A549 (cell line): ENCODE data around the gene RRBP1. TPM values are rescaled to one million over a fixed set of nuclear protein-coding genes. Genes with fewer than 3 reads are reported as not detected.

Source experiments
- ATAC-seq, 2 experiments: fragments of 200-7000 bp in 1 of 2; fragments of >200 bp in 1 of 2; cut with Nextera tagmentation in 1 of 2; cut with Tn5 transposase in 1 of 2; 3 replicates each; pipeline versions ENCODE4 v1.8.0 to v1.9.1; 2018 to 2020; ENCODE audit warnings: mild to moderate bottlenecking in 1 of 2, moderate library complexity in 1 of 2
- CTCF ChIA-PET: fragments of 300-600 bp; sonication (Branson Sonifier 250); formaldehyde crosslinking; extraction: SDS; loops from one replicate; lab custom pipeline; 2021; ENCODE audit warnings: antibody characterized with exemption, inconsistent platforms; lab: Yijun Ruan, JAX
- POLR2A ChIA-PET: fragments of 350-600 bp; formaldehyde crosslinking; extraction: SDS; loops from one replicate; lab custom pipeline; 2021; ENCODE audit warnings: antibody characterized with exemption, inconsistent platforms; lab: Yijun Ruan, JAX
- DNase-seq, 2 experiments: peaks; one replicate each; pipeline versions ENCODE4 v3.0.0 to v3.0.0-alpha.2; 2011 to 2016; ENCODE audit warnings: low read depth in 1 of 2, low spot score in 1 of 2
- FAIRE-seq: peaks from 2 replicates; lab custom pipeline; 2011; peaks lifted over from hg19 to GRCh38; lab: Jason Lieb, UNC
- H3K27ac ChIP-seq, 2 experiments: fragments of >200 bp; sonication (Bioruptor Twin); formaldehyde crosslinking; 3 replicates each; pipeline ENCODE4 v1.5.1; 2016 to 2017
- H3K4me1 ChIP-seq: fragments of >200 bp; sonication (Bioruptor Twin); formaldehyde crosslinking; 3 replicates; pipeline ENCODE4 v1.6.1; 2016
- H3K4me2 ChIP-seq: fragments of >200 bp; sonication (Bioruptor Twin); formaldehyde crosslinking; 3 replicates; pipeline ENCODE4 v1.6.1; 2016
- H3K4me3 ChIP-seq: fragments of >200 bp; sonication (Bioruptor Twin); formaldehyde crosslinking; 3 replicates; pipeline ENCODE4 v1.5.1; 2016
- H3K9me3 ChIP-seq: fragments of >200 bp; sonication (Bioruptor Twin); formaldehyde crosslinking; 3 replicates; pipeline ENCODE4 v1.6.1; 2016
- BHLHE40 ChIP-seq: IDR thresholded peaks from 2 replicates; pipeline ENCODE4 v1.6.1; 2012; ENCODE audit warnings: low read depth, low read length, inconsistent platforms
- CBX2 ChIP-seq: fragments of 200-600 bp; sonication (generic); IDR thresholded peaks from 2 replicates; pipeline ENCODE4 v1.6.1; 2016; ENCODE audit warnings: low read depth, mild to moderate bottlenecking, borderline replicate concordance
- CBX8 ChIP-seq: fragments of 200-600 bp; sonication (generic); IDR thresholded peaks from 2 replicates; pipeline ENCODE4 v1.6.1; 2016
- CEBPB ChIP-seq, 2 experiments: fragments of >200 bp in 1 of 2; sonication (Bioruptor Twin) in 1 of 2; formaldehyde crosslinking in 1 of 2; IDR thresholded peaks; 2 replicates each; pipeline ENCODE4 v1.6.1; 2012 to 2016
- CHD2 ChIP-seq: fragments of 150-350 bp; IDR thresholded peaks from 2 replicates; pipeline ENCODE4 v1.6.1; 2014; ENCODE audit warnings: low read length; ENCODE audit not compliant: partially characterized antibody
- ESRRA ChIP-seq: fragments of 150-350 bp; IDR thresholded peaks from 2 replicates; pipeline ENCODE4 v1.6.1; 2014; ENCODE audit warnings: mild to moderate bottlenecking, low read length, borderline replicate concordance
- FOSB ChIP-seq: fragments of 250-450 bp; sonication (Bioruptor Pico); IDR thresholded peaks from 2 replicates; pipeline ENCODE4 v1.5.0; 2020; ENCODE audit warnings: mild to moderate bottlenecking, moderate library complexity
- FOSL2 ChIP-seq, 2 experiments: fragments of 450-650 bp in 1 of 2; fragments of >200 bp in 1 of 2; sonication (Bioruptor Twin) in 1 of 2; formaldehyde crosslinking; IDR thresholded peaks; 2 replicates each; pipeline versions ENCODE4 v1.5.0 to v1.6.1; 2016 to 2020; ENCODE audit warnings: mild to moderate bottlenecking in 1 of 2, moderate library complexity in 1 of 2
- HDAC2 ChIP-seq: fragments of 200-600 bp; sonication (generic); IDR thresholded peaks from 2 replicates; pipeline ENCODE4 v1.6.1; 2016
- HEYL ChIP-seq: fragments of 250-450 bp; sonication (Bioruptor Pico); IDR thresholded peaks from 2 replicates; pipeline ENCODE4 v1.8.0; 2021; ENCODE audit warnings: mild to moderate bottlenecking, moderate library complexity
- HOXA7 ChIP-seq: fragments of 250-450 bp; sonication (Bioruptor Pico); IDR thresholded peaks from 2 replicates; pipeline ENCODE4 v1.5.0; 2020; ENCODE audit warnings: mild to moderate bottlenecking, moderate library complexity
- JUN ChIP-seq, 2 experiments: fragments of >200 bp; sonication (Bioruptor Twin); formaldehyde crosslinking; IDR thresholded peaks; 2 replicates in 1 of 2; 3 replicates in 1 of 2; pipeline ENCODE4 v1.6.1; 2016 to 2017
- JUNB ChIP-seq: fragments of >200 bp; sonication (Bioruptor Twin); formaldehyde crosslinking; IDR thresholded peaks from 2 replicates; pipeline ENCODE4 v1.6.1; 2016
- KDM1A ChIP-seq: fragments of 200-600 bp; sonication (generic); IDR thresholded peaks from 2 replicates; pipeline ENCODE4 v1.6.1; 2016; ENCODE audit warnings: low read depth, mild to moderate bottlenecking
- KDM5A ChIP-seq: fragments of 200-600 bp; sonication (generic); IDR thresholded peaks from 2 replicates; pipeline ENCODE4 v1.6.1; 2016; ENCODE audit warnings: antibody characterized with exemption, mild to moderate bottlenecking
- MAZ ChIP-seq: fragments of 150-350 bp; IDR thresholded peaks from 2 replicates; pipeline ENCODE4 v1.6.1; 2014; ENCODE audit warnings: antibody characterized with exemption, low read depth, low read length, borderline replicate concordance
- NFE2L2 ChIP-seq: fragments of 150-350 bp; conservative IDR thresholded peaks from 2 replicates; pipeline ENCODE4 v1.6.1; 2014; ENCODE audit warnings: low read length
- NPAS2 ChIP-seq: fragments of 250-450 bp; sonication (Bioruptor Pico); IDR thresholded peaks from 2 replicates; pipeline ENCODE4 v1.8.0; 2022; ENCODE audit warnings: mild to moderate bottlenecking, moderate library complexity, borderline replicate concordance
- PHF8 ChIP-seq: fragments of 200-600 bp; sonication (generic); IDR thresholded peaks from 2 replicates; pipeline ENCODE4 v1.6.1; 2016; ENCODE audit warnings: low read depth, mild to moderate bottlenecking, antibody characterized with exemption, moderate library complexity, borderline replicate concordance
- POLR2A ChIP-seq: IDR thresholded peaks from 2 replicates; pipeline ENCODE4 v1.6.1; 2012; ENCODE audit warnings: mild to moderate bottlenecking, low read length
- RAD21 ChIP-seq, 2 experiments: fragments of >200 bp in 1 of 2; sonication (Bioruptor Twin) in 1 of 2; formaldehyde crosslinking in 1 of 2; IDR thresholded peaks in 1 of 2; conservative IDR thresholded peaks in 1 of 2; 2 replicates in 1 of 2; 3 replicates in 1 of 2; pipeline ENCODE4 v1.6.1; 2012 to 2018; ENCODE audit warnings: inconsistent platforms in 1 of 2
- RARB ChIP-seq: fragments of 250-450 bp; sonication (Bioruptor Pico); IDR thresholded peaks from 2 replicates; pipeline ENCODE4 v1.8.0; 2021; ENCODE audit warnings: mild to moderate bottlenecking, moderate library complexity
- RCOR1 ChIP-seq: fragments of 150-350 bp; IDR thresholded peaks from 2 replicates; pipeline ENCODE4 v1.6.1; 2014; ENCODE audit warnings: antibody characterized with exemption, low read length, low read depth
- RFX5 ChIP-seq: fragments of 450-650 bp; IDR thresholded peaks from 2 replicates; pipeline ENCODE4 v1.7.1; 2014; ENCODE audit warnings: antibody characterized with exemption, mild to moderate bottlenecking, moderate library complexity
- SMC3 ChIP-seq: fragments of >200 bp; sonication (Bioruptor Twin); formaldehyde crosslinking; IDR thresholded peaks from 3 replicates; pipeline ENCODE4 v1.6.1; 2018; ENCODE audit warnings: inconsistent platforms
- TFCP2L1 ChIP-seq: fragments of 250-450 bp; sonication (Bioruptor Pico); IDR thresholded peaks from 2 replicates; pipeline ENCODE4 v1.5.0; 2021; ENCODE audit warnings: mild to moderate bottlenecking
- TP53 ChIP-seq: fragments of 250-450 bp; sonication (Bioruptor Pico); IDR thresholded peaks from 2 replicates; pipeline ENCODE4 v1.5.0; 2021; ENCODE audit warnings: mild to moderate bottlenecking, moderate library complexity
- ZC3H11A ChIP-seq: fragments of 450-650 bp; IDR thresholded peaks from 2 replicates; pipeline ENCODE4 v1.6.1; 2014; ENCODE audit warnings: antibody characterized with exemption, mild to moderate bottlenecking
- ZNF302 ChIP-seq: fragments of 250-450 bp; sonication (Bioruptor Pico); IDR thresholded peaks from 2 replicates; pipeline ENCODE4 v1.9.0; 2021; ENCODE audit warnings: inconsistent platforms, mild to moderate bottlenecking, moderate library complexity
- WGBS: methylation state at CpG from one replicate; pipeline ENCODE4 v1.1.6; 2017; ENCODE audit errors: missing lambda C conversion rate; 5-methylcytosine and 5-hydroxymethylcytosine counted together
- polyA plus RNA-seq, 4 experiments: library from polyadenylated mRNA; depleted of rRNA in 3 of 4; stranded (reverse); fragments of >200 nt; fragmentation: RNase III in 1 of 4; extraction: RNeasy Plus Mini Kit Qiagen cat#74134 plus additional on column Dnase treatment in 1 of 4; gene quantifications; 2 replicates in 3 of 4; 3 replicates in 1 of 4; pipeline ENCODE4 v1.2.3, GENCODE V29; 2011 to 2017
- TF ChIP-seq, protein P1 (sequence below): fragments of >200 bp; sonication (Bioruptor Twin); formaldehyde crosslinking; IDR thresholded peaks from 3 replicates; pipeline ENCODE4 v1.6.1; 2016
- TF ChIP-seq, protein P2 (sequence below): IDR thresholded peaks from 2 replicates; pipeline ENCODE4 v1.6.1; 2012; ENCODE audit warnings: low read depth, borderline replicate concordance
- TF ChIP-seq, protein P3 (sequence below): fragments of 450-650 bp; IDR thresholded peaks from 2 replicates; pipeline ENCODE4 v1.6.1; 2014; ENCODE audit warnings: antibody characterized with exemption
- TF ChIP-seq, protein P4 (sequence below): fragments of 250-450 bp; sonication (Bioruptor Pico); IDR thresholded peaks from 2 replicates; pipeline ENCODE4 v1.5.0; 2020; ENCODE audit warnings: low read depth, mild to moderate bottlenecking, moderate library complexity

Gene RRBP1
- polyA plus RNA-seq, 2 of the 4 experiments (the other 2 are of a cell fraction), result 51.6 to 79.6 TPM

DNA sequence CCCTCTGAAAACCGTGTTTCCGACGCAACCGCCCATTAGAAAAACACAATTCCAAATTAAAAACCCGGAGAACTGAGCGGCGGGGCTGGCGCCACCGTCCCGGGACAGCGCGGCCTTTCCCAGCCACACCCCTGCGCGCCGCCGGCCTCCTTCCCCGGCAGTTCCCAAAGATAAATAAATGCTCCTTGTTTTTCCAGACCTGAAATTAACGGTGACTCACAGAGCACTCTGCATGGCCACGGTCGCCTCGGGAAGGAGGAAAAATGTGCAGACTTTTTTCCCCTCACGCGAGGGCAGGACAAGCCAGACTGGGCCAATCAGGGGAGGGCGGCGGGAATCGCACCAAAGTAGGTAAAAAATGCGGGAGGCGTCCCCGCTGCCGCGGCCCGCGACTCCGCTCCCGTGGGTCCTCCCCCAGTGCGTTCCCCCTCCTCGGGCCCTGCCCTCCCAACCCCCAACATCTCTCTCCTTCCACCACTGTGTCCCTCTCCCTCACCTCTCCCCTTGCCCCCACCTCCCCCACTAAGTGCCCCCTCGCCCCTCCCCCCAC is 113.0 kb downstream of the RRBP1 start (continued):
- peak; percentile 60; the same call in 1 of the 2 replicates for TF ChIP-seq JUNB
- TF ChIP-seq ZNF302, result no peak
- no peak for TF ChIP-seq KDM1A
- TF ChIP-seq, protein P1, sequence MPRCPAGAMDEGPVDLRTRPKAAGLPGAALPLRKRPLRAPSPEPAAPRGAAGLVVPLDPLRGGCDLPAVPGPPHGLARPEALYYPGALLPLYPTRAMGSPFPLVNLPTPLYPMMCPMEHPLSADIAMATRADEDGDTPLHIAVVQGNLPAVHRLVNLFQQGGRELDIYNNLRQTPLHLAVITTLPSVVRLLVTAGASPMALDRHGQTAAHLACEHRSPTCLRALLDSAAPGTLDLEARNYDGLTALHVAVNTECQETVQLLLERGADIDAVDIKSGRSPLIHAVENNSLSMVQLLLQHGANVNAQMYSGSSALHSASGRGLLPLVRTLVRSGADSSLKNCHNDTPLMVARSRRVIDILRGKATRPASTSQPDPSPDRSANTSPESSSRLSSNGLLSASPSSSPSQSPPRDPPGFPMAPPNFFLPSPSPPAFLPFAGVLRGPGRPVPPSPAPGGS, result peak; percentile 90
- TF ChIP-seq, protein P2, sequence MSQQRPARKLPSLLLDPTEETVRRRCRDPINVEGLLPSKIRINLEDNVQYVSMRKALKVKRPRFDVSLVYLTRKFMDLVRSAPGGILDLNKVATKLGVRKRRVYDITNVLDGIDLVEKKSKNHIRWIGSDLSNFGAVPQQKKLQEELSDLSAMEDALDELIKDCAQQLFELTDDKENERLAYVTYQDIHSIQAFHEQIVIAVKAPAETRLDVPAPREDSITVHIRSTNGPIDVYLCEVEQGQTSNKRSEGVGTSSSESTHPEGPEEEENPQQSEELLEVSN, result peak; percentile 64
- TF ChIP-seq CBX8, result no peak
- peak; percentile 86 to 94 for TF ChIP-seq JUN (IDR thresholded peaks at IDR 0.05)
- TF ChIP-seq TFCP2L1 (CRISPR knock-in tag), result peak; percentile 94
- TF ChIP-seq RAD21 (conservative IDR thresholded peaks at IDR 0.05 in 1 of 2, IDR thresholded peaks at IDR 0.05 in 1 of 2), result peak; percentile 15 to 23; a peak in 1 of 5 replicates
- TF ChIP-seq MAZ, result peak; percentile 71; the same call in 1 of the 2 replicates
- peak; percentile 80 for TF ChIP-seq FOSB (CRISPR knock-in tag)
- TF ChIP-seq BHLHE40, result peak; percentile 47; the same call in 1 of the 2 replicates
- peak; percentile 32; the same call in 1 of the 3 replicates for TF ChIP-seq SMC3
- TF ChIP-seq FOSL2 (IDR thresholded peaks at IDR 0.05), result peak; percentile 62
- TF ChIP-seq FOSL2 (CRISPR knock-in tag; IDR thresholded peaks at IDR 0.05), result peak; percentile 97
- peak; percentile 83; the same call in 1 of the 2 replicates for TF ChIP-seq PHF8

DNA sequence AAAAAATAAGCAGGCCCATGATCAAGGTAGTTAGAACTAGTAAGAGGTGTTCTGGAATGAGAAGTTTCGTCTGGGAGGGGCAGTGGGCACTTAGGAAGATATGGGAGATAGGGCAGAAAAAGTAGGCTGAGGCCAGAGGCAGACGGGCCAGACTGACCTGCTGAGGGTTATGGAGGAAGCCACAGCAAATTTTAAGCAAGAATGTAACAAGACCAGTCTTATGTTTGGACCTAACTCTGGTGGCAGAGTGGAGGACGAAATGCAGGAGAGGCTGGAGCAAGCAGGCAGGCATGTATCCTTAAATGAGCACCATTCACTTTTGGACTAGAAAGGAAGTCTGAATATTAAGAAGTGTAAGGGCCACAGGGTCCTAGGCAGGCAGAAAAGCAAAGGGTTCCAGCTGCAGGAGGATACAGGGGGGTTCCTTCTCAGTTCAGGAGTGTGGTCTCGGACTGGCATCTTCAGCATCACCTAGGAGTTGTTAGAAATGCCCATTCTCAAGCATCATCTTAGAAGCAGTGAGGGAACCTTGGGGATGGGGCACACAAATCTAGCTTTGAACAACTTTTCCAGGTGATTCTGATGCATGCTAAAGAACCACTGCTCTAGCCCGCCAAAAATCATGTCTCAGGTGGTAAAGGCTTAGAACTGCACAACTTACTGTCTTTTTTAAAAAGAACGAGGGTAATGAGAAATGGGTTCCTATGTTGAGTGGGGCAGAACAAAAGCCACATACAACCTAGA is 113.8 kb downstream of the RRBP1 start:
- DNase-seq, result no peak
- no peak for ATAC-seq
- Histone ChIP-seq H3K4me1 (peaks cover 45% of the 10 kb centered on the region), H3K4me3 (peak overlapping the region; percentile 87), H3K9me3 (peaks cover 4% of the 10 kb centered on the region; the same call in 1 of the 3 replicates), H3K4me2 (peak overlapping the region; percentile 98), H3K27ac (peak overlapping the region; percentile 91 to 96)
- FAIRE-seq, result peak; percentile 63
- POLR2A ChIA-PET, result interaction anchor here (0.6 to 1.0 kb wide), 2 partner anchors 31 to 38 kb away, joined by 3 read pairs; no protein-coding TSS in a partner anchor
- peak; percentile 28; the same call in 1 of the 2 replicates for TF ChIP-seq HOXA7 (CRISPR knock-in tag)
- TF ChIP-seq CHD2, result no peak
- no peak for TF ChIP-seq HEYL (CRISPR knock-in tag)
- TF ChIP-seq NPAS2 (CRISPR knock-in tag), result no peak
- no peak for TF ChIP-seq ZC3H11A
- no peak for TF ChIP-seq FOSL2 (IDR thresholded peaks at IDR 0.05)
- no peak for TF ChIP-seq FOSL2 (CRISPR knock-in tag; IDR thresholded peaks at IDR 0.05)
- TF ChIP-seq CBX2, result no peak
- TF ChIP-seq, protein P2, result peak; percentile 42; the same call in 1 of the 2 replicates
- TF ChIP-seq HDAC2, result no peak
- TF ChIP-seq, protein P3, sequence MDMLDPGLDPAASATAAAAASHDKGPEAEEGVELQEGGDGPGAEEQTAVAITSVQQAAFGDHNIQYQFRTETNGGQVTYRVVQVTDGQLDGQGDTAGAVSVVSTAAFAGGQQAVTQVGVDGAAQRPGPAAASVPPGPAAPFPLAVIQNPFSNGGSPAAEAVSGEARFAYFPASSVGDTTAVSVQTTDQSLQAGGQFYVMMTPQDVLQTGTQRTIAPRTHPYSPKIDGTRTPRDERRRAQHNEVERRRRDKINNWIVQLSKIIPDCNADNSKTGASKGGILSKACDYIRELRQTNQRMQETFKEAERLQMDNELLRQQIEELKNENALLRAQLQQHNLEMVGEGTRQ, result no peak
- peak; percentile 72; the same call in 1 of the 2 replicates for TF ChIP-seq TFCP2L1 (CRISPR knock-in tag)
- no peak for TF ChIP-seq SMC3
- no peak for TF ChIP-seq KDM5A
- TF ChIP-seq RCOR1, result no peak
- TF ChIP-seq ZNF302, result no peak; the same call in 1 of the 2 replicates
- TF ChIP-seq POLR2A, result no peak
- no peak for TF ChIP-seq NFE2L2
- no peak for TF ChIP-seq ESRRA
- TF ChIP-seq RFX5, result no peak
- no peak; the same call in 1 of the 2 replicates for TF ChIP-seq FOSB (CRISPR knock-in tag)
- no peak for TF ChIP-seq CEBPB (IDR thresholded peaks at IDR 0.05)
- TF ChIP-seq RARB (CRISPR knock-in tag), result no peak
- TF ChIP-seq, protein P4, sequence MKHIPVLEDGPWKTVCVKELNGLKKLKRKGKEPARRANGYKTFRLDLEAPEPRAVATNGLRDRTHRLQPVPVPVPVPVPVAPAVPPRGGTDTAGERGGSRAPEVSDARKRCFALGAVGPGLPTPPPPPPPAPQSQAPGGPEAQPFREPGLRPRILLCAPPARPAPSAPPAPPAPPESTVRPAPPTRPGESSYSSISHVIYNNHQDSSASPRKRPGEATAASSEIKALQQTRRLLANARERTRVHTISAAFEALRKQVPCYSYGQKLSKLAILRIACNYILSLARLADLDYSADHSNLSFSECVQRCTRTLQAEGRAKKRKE (CRISPR knock-in tag), result peak; percentile 57; the same call in 1 of the 2 replicates
- TF ChIP-seq TP53 (CRISPR knock-in tag), result 0 out of 2 replicates have a peak, but pooled peaks have one; percentile 55
- CTCF ChIA-PET, result interaction anchor here (0.6 to 1.0 kb wide), 3 partner anchors 26 to 49 kb away, joined by 3 to 5 read pairs (median 3); no protein-coding TSS in a partner anchor
- 37% methylated on average over 6 of the region's 6 CpGs for WGBS
